Measurements from ENCODE around the gene DISC1.

GRCh38 chr1:231613419-231614349 is 12.9 kb upstream of the DISC1 start:
- no peak for TF ChIP-seq CBX3 (IDR thresholded peaks at IDR 0.05; ENCODE audit: low read depth)
- TF ChIP-seq, protein P1, sequence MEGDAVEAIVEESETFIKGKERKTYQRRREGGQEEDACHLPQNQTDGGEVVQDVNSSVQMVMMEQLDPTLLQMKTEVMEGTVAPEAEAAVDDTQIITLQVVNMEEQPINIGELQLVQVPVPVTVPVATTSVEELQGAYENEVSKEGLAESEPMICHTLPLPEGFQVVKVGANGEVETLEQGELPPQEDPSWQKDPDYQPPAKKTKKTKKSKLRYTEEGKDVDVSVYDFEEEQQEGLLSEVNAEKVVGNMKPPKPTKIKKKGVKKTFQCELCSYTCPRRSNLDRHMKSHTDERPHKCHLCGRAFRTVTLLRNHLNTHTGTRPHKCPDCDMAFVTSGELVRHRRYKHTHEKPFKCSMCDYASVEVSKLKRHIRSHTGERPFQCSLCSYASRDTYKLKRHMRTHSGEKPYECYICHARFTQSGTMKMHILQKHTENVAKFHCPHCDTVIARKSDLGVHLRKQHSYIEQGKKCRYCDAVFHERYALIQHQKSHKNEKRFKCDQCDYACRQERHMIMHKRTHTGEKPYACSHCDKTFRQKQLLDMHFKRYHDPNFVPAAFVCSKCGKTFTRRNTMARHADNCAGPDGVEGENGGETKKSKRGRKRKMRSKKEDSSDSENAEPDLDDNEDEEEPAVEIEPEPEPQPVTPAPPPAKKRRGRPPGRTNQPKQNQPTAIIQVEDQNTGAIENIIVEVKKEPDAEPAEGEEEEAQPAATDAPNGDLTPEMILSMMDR (IDR thresholded peaks at IDR 0.05 in 2 of 3, conservative IDR thresholded peaks at IDR 0.05 in 1 of 3; ENCODE audit: borderline replicate concordance in 1 of 3, insufficient read depth in 1 of 3, low read depth in 2 of 3, low read length in 2 of 3): no peak
- TF ChIP-seq MAX (IDR thresholded peaks at IDR 0.05): no peak
- no peak for TF ChIP-seq JUND (IDR thresholded peaks at IDR 0.05)
- TF ChIP-seq POLR2A (IDR thresholded peaks at IDR 0.05; ENCODE audit: borderline replicate concordance, extremely low read depth, insufficient read depth, insufficient read length): no peak
- TF ChIP-seq POLR2AphosphoS5 (IDR thresholded peaks at IDR 0.05; ENCODE audit: low read depth, low read length): no peak
